ENCODE measurements around the gene STAG1. TPM values are rescaled to one million over a fixed set of nuclear protein-coding genes. Genes with fewer than 3 reads are reported as not detected.
A peak's percentile ranks its signal among the peaks of the same experiment; 100 is the strongest.
"Not testable (repeated sequence)": the region's sequence is repeated elsewhere in the genome, so short reads cannot be mapped to it uniquely, and the experiment has no call there.

Gene STAG1
- 10 to 100 TPM; 33.7 to 45.3 (median 43.8) TPM for total RNA-seq (2021; fragmentation: NEBNext Ultra II Directional; extraction: Animal tissue kit (Norgen Biotek cat#: 25700))
- long read RNA-seq, full-length matches to known transcripts: 4 of 19 reads
- long read RNA-seq, partial matches to known transcripts: 8 of 19 reads
- long read RNA-seq, other reads (novel, unspliced or antisense): 7 of 19 reads

- H3K36me3 Mint-ChIP-seq (ENCODE audit: low read depth): peaks cover 13% of the 10 kb centered on the region; the same call in 1 of the 2 replicates
- TF ChIP-seq, protein P1, sequence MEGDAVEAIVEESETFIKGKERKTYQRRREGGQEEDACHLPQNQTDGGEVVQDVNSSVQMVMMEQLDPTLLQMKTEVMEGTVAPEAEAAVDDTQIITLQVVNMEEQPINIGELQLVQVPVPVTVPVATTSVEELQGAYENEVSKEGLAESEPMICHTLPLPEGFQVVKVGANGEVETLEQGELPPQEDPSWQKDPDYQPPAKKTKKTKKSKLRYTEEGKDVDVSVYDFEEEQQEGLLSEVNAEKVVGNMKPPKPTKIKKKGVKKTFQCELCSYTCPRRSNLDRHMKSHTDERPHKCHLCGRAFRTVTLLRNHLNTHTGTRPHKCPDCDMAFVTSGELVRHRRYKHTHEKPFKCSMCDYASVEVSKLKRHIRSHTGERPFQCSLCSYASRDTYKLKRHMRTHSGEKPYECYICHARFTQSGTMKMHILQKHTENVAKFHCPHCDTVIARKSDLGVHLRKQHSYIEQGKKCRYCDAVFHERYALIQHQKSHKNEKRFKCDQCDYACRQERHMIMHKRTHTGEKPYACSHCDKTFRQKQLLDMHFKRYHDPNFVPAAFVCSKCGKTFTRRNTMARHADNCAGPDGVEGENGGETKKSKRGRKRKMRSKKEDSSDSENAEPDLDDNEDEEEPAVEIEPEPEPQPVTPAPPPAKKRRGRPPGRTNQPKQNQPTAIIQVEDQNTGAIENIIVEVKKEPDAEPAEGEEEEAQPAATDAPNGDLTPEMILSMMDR (IDR thresholded peaks at IDR 0.05): peak; percentile 98
- H3K4me1 Mint-ChIP-seq (ENCODE audit: low read depth): peaks cover 42% of the 10 kb centered on the region
- H3K4me3 Mint-ChIP-seq: peak within 1 kb of the TSS; percentile 92
- peaks cover 6% of the 10 kb centered on the region for H3K27me3 Mint-ChIP-seq (ENCODE audit: insufficient read depth)
- H3K9me3 Mint-ChIP-seq: no peaks in the 10 kb centered on the region
- no peak for DNase-seq
- peak within 1 kb of the TSS; percentile 99 for H3K27ac Mint-ChIP-seq
These were observed at the start of gene STAG1 for GRCh38 chr3:136752172-136752421. STAG1 (minus strand) TSS chr3:136752378; CDS start chr3:136630898, 121,480 bp downstream.

DNA sequence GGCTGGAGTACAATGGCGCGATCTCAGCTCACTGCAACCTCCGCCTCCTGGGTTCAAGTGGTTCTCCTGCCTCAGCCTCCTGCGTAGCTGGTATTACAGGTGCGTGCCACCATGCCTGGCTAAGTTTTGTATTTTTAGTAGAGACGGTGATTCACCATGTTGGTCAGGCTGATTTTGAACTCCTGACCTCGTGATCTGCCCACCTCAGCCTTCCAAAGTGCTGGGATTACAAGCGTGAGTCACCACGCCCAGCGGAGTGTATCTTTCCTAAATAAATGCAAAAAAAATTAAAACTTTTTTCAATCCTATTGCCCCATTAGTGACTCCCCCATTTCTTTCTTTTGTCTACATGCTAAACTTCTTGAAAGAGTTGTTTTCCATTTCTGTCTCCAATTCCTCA is 49.0 kb upstream of the STAG1 start:
- H3K4me1 Mint-ChIP-seq (ENCODE audit: low read depth): peaks cover 20% of the 10 kb centered on the region
- DNase-seq; H3K4me3 Mint-ChIP-seq; H3K27ac Mint-ChIP-seq; H3K36me3 Mint-ChIP-seq (ENCODE audit: low read depth); H3K27me3 Mint-ChIP-seq (ENCODE audit: insufficient read depth); H3K9me3 Mint-ChIP-seq: not testable (repeated sequence)

DNA sequence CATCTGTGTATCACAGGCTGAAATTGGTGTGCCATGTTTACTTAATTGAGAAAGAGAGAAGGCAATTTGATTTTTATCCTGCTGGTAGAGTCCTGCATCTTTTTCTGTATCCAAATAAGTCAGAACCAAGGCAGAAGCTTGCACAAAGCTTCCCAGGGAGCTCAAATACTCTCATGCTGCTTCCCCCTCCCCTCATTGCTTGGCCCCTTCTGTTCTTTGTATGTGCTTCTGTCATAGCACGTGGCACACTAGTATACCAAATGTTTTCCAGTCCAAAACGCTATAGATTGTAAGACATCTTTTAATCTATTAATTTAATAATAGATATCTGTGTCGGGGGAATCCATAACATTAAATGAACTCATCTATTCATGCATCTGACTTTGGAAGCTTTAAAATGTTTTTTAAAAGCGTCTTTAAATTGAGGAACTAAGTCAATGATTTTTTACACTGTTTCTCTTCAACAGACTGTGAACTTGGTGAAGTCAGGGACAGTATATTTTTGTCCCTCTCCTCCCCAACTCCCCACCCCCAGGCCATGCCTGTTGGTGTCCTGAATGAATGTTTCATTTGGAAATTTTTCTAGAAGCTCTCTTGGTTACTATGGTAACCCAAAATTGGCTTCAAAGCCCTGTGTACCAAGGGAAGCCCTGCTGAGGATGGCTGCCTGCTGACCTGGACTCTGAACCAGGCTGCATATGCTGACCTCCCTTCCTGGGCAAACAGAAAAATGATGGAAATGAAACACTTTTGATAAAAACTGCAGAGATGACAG is 40.6 kb upstream of the STAG1 start:
- no peaks in the 10 kb centered on the region for H3K9me3 Mint-ChIP-seq

DNA sequence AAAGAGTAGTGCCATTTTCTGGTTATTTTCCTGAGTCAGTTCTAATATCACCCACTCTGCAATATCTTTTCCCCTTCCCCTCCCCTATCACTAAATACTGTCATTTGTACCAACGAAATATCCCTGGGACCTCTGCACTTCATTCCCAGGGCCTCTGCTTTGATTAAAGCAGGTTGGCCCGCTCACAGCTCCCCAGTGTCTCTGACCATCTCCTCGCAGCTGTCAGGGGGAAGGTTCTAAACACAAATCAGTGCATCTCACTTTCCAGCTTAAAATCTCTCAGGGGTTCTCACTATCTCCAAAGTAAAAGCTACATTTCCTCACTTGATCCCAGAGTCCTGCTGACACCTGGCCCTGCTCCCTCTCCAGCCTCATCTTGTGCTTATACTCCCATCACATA is 38.6 kb upstream of the STAG1 start:
- H3K36me3 Mint-ChIP-seq (ENCODE audit: low read depth): no peaks in the 10 kb centered on the region
- H3K27ac Mint-ChIP-seq: no peak overlapping the region
- TF ChIP-seq, protein P1 (IDR thresholded peaks at IDR 0.05): no peak
- DNase-seq: no peak
- peaks cover 27% of the 10 kb centered on the region for H3K4me1 Mint-ChIP-seq (ENCODE audit: low read depth)
- H3K4me3 Mint-ChIP-seq: no peak overlapping the region
- no peaks in the 10 kb centered on the region for H3K9me3 Mint-ChIP-seq
- peaks cover 10% of the 10 kb centered on the region for H3K27me3 Mint-ChIP-seq (ENCODE audit: insufficient read depth)

More for the DNA sequence above, 40.6 kb upstream of the STAG1 start:
- Mint-ChIP-seq H3K4me3 (no peak overlapping the region), H3K36me3 (ENCODE audit: low read depth) (no peaks in the 10 kb centered on the region), H3K27me3 (ENCODE audit: insufficient read depth) (peaks cover 10% of the 10 kb centered on the region; the same call in 1 of the 2 replicates), H3K27ac (no peak overlapping the region), H3K4me1 (ENCODE audit: low read depth) (peaks cover 7% of the 10 kb centered on the region)
- DNase-seq: no peak
- TF ChIP-seq, protein P1 (IDR thresholded peaks at IDR 0.05): no peak

DNA sequence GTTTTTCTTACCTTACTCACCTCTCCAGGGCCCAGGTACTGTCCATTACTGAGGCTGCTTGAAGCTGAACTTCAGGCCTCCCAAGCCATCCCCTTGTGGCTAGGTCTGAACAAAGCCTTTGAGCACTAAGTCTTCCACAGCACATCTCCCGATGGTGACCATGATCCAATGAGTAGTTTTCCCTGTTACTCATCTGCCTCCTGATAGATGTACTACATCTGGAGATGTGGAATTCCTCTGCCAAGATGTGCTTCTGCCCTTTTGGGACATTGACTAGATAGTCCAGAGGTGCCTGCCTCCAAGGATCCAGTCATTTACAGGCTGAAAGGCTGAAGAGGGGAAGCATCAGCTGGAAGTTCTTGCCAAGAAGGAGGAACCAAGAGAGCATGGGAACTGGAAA is 37.8 kb upstream of the STAG1 start:
- H3K9me3 Mint-ChIP-seq: peaks cover 3% of the 10 kb centered on the region; the same call in 1 of the 2 replicates
- DNase-seq: no peak
- peaks cover 4% of the 10 kb centered on the region; the same call in 1 of the 2 replicates for H3K36me3 Mint-ChIP-seq (ENCODE audit: low read depth)
- no peak overlapping the region for H3K4me3 Mint-ChIP-seq
- TF ChIP-seq, protein P1 (IDR thresholded peaks at IDR 0.05): no peak
- no peak overlapping the region for H3K27ac Mint-ChIP-seq
- peaks cover 10% of the 10 kb centered on the region for H3K27me3 Mint-ChIP-seq (ENCODE audit: insufficient read depth)
- peaks cover 34% of the 10 kb centered on the region for H3K4me1 Mint-ChIP-seq (ENCODE audit: low read depth)

GRCh38 chr3:136788154-136788553 is 36.0 kb upstream of the STAG1 start:
- Mint-ChIP-seq H3K27me3 (ENCODE audit: insufficient read depth) (peaks cover 10% of the 10 kb centered on the region), H3K36me3 (ENCODE audit: low read depth) (peaks cover 6% of the 10 kb centered on the region; the same call in 1 of the 2 replicates), H3K4me3 (no peak overlapping the region), H3K9me3 (peaks cover 4% of the 10 kb centered on the region; the same call in 1 of the 2 replicates), H3K4me1 (ENCODE audit: low read depth) (peaks cover 51% of the 10 kb centered on the region), H3K27ac (no peak overlapping the region)
- TF ChIP-seq, protein P1 (IDR thresholded peaks at IDR 0.05): no peak
- no peak for DNase-seq

Data from HFFc6 (cell line).